ENCODE results near the gene PLEKHA7. TPM values are rescaled to one million over a fixed set of nuclear protein-coding genes. Genes with fewer than 3 reads are reported as not detected.
A peak's percentile ranks its signal among the peaks of the same experiment; 100 is the strongest.
"Not testable (repeated sequence)": the region's sequence is repeated elsewhere in the genome, so short reads cannot be mapped to it uniquely, and the experiment has no call there.

Gene PLEKHA7
- total RNA-seq, 2 experiments from 2014 or later: 1.9 to 2.5 TPM

DNA sequence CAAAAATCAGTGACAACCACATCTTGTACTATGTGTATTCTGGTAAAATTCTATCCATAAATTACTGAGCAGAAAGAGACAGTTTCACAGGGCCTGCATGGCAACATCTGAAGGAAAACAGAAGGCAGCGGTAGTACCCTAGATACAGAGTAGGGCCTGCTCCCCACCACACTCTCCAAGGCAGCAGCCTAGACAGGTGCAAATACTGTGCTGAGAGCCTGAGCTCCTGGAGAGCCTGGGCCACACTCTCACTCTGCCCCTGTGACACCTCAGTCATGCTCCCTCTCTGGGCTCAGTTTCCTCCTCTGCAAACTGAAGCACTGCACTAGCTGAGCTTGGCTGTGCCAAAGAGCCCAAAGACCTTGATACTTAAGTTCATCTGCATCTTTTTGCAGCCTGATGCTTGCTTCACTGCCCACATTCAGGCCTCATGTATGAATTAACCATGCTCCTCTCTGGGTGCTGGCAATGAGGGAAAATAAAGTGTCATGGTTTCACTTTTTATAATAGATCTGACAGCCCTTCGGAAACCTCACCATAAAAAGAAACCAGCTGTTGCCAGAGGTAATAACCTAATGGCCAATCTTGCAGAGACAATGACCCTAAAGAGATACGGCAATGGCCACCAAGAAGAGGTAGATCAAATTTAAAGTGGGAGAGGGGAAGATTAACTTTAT is 104.7 kb downstream of the PLEKHA7 start:
- Mint-ChIP-seq H3K36me3 (ENCODE audit: low read depth) (no peaks in the 10 kb centered on the region), H3K4me3 (no peak overlapping the region), H3K27ac (no peak overlapping the region), H3K27me3 (ENCODE audit: low read depth) (peaks cover 2% of the 10 kb centered on the region), H3K4me1 (ENCODE audit: low read depth) (peaks cover 18% of the 10 kb centered on the region), H3K9me3 (no peaks in the 10 kb centered on the region)
- CTCF ChIA-PET: interaction anchor here (0.9 kb wide), 1 partner anchor 154 kb away, joined by 3 read pairs; no protein-coding TSS in a partner anchor
- intact Hi-C loops (cut with micrococcal nuclease): no loop called here
- DNase-seq: no peak

DNA sequence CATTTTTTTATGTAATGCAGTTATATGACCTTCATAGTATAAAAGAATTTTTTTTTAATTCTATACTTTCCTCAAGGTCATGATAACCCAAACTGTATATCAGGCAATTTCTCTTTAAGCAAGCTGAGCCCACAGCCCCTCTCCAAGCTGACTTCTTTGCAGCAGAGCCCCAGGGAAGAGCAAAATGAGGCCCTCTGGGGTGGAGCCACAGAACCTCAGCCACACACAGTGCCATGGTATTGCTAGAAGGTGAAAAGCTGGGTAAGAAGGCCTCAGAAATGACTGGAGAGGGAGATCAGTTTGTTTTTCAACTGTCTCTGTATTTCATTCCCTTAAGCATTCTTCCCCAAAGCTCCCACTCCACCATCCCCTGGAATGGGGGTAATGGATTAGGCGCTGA is 108.8 kb downstream of the PLEKHA7 start:
- no peaks in the 10 kb centered on the region for H3K36me3 Mint-ChIP-seq (ENCODE audit: low read depth)
- CTCF ChIA-PET: no interaction called here
- no peaks in the 10 kb centered on the region for H3K27me3 Mint-ChIP-seq (ENCODE audit: low read depth)
- H3K9me3 Mint-ChIP-seq: peaks cover 2% of the 10 kb centered on the region
- H3K27ac Mint-ChIP-seq: no peak overlapping the region
- H3K4me3 Mint-ChIP-seq: no peak overlapping the region
- H3K4me1 Mint-ChIP-seq (ENCODE audit: low read depth): peaks cover 37% of the 10 kb centered on the region
- intact Hi-C loops (cut with micrococcal nuclease): no loop called here
- no peak for DNase-seq

DNA sequence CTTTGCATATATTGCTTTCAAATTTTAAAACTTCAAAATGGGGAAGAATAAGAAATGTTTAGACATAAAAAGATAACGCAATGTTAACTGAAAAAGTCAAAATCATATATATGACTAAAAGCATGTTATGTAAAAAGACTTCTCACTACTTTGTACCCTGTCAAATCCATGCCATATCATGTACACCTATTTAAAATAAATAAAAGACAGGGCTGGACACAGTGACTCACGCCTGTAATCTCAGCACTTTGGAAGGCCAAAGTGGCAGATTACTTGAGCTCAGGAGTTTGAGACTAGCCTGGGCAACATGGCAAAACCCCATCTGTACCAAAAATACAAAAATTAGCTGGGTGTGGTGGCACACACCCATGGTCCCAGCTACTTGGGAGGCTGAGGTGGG is 109.5 kb downstream of the PLEKHA7 start:
- H3K27ac Mint-ChIP-seq; H3K36me3 Mint-ChIP-seq (ENCODE audit: low read depth); CTCF ChIA-PET; DNase-seq; H3K27me3 Mint-ChIP-seq (ENCODE audit: low read depth); H3K9me3 Mint-ChIP-seq; H3K4me3 Mint-ChIP-seq: not testable (repeated sequence)
- intact Hi-C loops (cut with micrococcal nuclease): loop anchor here (5.0 kb wide), 3 partner anchors 297 to 448 kb away; partner anchors contain the start of genes NCR3LG1 and NUCB2
- H3K4me1 Mint-ChIP-seq (ENCODE audit: low read depth): peaks cover 37% of the 10 kb centered on the region

DNA sequence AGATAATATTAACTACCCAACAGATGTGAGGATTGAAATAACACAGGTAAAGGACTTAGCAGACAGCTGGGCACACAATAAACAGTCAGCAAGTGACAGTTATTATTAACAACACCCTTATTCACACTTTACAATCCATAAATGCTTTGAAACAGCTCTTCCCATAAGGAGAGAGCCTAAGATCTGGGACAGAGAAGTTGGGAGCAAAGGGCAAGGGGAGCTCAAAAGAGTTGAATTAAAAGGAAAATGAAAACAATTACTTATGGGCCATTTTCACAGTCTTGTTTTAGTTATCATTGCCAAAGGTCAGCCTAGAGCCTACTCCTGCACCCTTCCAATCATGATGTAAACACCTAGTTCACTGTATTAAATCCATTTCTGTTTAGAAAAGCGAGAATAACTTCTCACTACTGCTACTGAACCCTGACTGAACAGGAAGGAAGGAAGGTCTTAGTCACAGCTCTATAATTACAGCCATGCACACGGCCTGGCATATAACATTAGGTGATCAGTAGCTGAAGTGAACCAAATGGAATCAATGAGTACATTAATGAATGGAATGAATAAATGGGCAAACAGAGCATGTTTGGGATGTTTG is 111.3 kb downstream of the PLEKHA7 start:
- Mint-ChIP-seq H3K27ac (peak overlapping the region; percentile 92), H3K9me3 (peaks cover 2% of the 10 kb centered on the region), H3K36me3 (ENCODE audit: low read depth) (no peaks in the 10 kb centered on the region), H3K4me3 (peak overlapping the region; percentile 3), H3K4me1 (ENCODE audit: low read depth) (peaks cover 43% of the 10 kb centered on the region), H3K27me3 (ENCODE audit: low read depth) (no peaks in the 10 kb centered on the region)
- DNase-seq: peak; percentile 30
- CTCF ChIA-PET: interaction anchor here (0.6 to 2.2 kb wide), 4 partner anchors 9 to 179 kb away, joined by 6 to 10 read pairs (median 6); no protein-coding TSS in a partner anchor
- intact Hi-C loops (cut with micrococcal nuclease): loop anchor here (1.0 to 5.0 kb wide), 9 partner anchors 39 to 1110 kb away; partner anchors contain the start of genes C11orf58, NCR3LG1, NUCB2 and RPS13

DNA sequence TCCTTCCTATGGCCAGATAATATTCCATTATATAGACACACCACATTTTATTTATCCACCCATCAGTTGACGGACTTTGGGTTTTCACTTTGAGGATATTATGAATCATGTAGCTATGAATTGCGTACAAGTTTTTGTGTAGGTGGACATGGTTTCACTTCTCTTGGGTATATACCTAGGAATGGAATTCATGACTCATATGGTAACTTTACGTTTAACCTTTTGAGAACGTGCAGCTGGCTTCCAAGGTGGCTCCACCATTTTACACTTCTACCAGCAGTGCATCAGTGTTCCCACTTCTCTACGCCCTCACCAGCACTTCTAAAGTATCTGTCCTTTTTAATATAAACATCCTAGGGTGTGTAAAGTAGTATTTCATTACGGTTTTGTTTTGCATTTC is 112.0 kb downstream of the PLEKHA7 start:
- Mint-ChIP-seq H3K4me3 (no peak overlapping the region), H3K4me1 (ENCODE audit: low read depth) (peaks cover 48% of the 10 kb centered on the region), H3K36me3 (ENCODE audit: low read depth) (no peaks in the 10 kb centered on the region), H3K27ac (peak overlapping the region; percentile 92), H3K27me3 (ENCODE audit: low read depth) (no peaks in the 10 kb centered on the region), H3K9me3 (peaks cover 2% of the 10 kb centered on the region)
- DNase-seq: peak; percentile 67
- intact Hi-C loops (cut with micrococcal nuclease): loop anchor here (1.0 to 5.0 kb wide), 8 partner anchors 38 to 1111 kb away; partner anchors contain the start of genes C11orf58, NCR3LG1, NUCB2 and RPS13
- CTCF ChIA-PET: interaction anchor here (0.6 to 2.2 kb wide), 6 partner anchors 9 to 180 kb away, joined by 3 to 10 read pairs (median 6); no protein-coding TSS in a partner anchor

DNA sequence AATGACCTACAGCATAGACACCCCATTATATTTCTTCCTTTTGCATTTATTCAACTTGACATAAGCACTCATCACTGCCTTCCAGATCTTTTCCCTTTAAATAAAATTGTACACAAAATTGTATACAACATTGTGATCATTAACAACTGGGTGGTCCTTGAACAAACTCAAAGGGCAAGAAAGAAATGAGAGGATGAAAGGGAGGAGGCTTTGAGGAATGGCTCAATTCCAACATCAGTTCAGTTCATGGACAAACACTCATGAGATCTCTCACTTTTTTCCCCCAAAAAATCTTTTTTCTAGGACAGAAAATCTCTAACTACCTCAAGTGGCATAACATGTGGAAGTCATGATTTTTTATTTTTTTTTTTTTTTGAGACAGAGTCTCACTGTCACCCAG is 113.7 kb downstream of the PLEKHA7 start:
- H3K4me3 Mint-ChIP-seq: no peak overlapping the region
- intact Hi-C loops (cut with micrococcal nuclease): loop anchor here (5.0 kb wide), 3 partner anchors 293 to 452 kb away; partner anchors contain the start of genes NCR3LG1 and NUCB2
- H3K9me3 Mint-ChIP-seq: peaks cover 2% of the 10 kb centered on the region
- no peaks in the 10 kb centered on the region for H3K36me3 Mint-ChIP-seq (ENCODE audit: low read depth)
- no peak for DNase-seq
- peaks cover 3% of the 10 kb centered on the region for H3K27me3 Mint-ChIP-seq (ENCODE audit: low read depth)
- H3K4me1 Mint-ChIP-seq (ENCODE audit: low read depth): peaks cover 44% of the 10 kb centered on the region
- CTCF ChIA-PET: interaction anchor here (0.6 to 1.0 kb wide), 3 partner anchors 80 to 454 kb away, joined by 3 read pairs; no protein-coding TSS in a partner anchor
- H3K27ac Mint-ChIP-seq: no peak overlapping the region

DNA sequence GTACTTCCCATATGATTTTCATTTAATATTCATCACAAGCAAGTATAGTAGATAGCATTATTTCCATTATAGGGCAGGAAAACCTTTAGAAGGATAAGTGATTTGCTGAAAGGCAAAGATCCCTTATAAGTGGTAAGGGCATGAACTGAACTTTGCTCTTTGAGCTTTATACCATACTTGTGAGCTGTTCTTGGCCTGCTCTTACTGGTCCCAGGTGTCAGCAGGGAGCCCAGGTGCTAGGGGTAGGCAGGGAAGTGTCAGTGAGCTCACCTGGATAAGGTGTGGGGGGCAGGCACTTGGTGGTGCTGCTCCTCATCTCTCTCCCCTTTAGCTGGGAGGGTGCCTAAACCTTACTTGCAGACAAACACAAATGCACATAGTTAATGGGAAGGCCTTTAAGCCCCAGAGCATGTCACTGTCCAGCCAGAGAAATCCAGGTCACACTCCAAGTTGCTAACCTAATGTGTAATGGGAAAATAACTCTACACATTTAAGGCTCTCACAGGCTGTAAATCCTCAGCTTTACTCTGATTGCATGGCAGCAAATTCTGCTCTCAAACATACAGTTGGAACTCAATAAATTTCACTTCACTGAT is 114.4 kb downstream of the PLEKHA7 start:
- peaks cover 44% of the 10 kb centered on the region for H3K4me1 Mint-ChIP-seq (ENCODE audit: low read depth)
- intact Hi-C loops (cut with micrococcal nuclease): loop anchor here (5.0 kb wide), 3 partner anchors 293 to 452 kb away; partner anchors contain the start of genes NCR3LG1 and NUCB2
- no peak for DNase-seq

DNA sequence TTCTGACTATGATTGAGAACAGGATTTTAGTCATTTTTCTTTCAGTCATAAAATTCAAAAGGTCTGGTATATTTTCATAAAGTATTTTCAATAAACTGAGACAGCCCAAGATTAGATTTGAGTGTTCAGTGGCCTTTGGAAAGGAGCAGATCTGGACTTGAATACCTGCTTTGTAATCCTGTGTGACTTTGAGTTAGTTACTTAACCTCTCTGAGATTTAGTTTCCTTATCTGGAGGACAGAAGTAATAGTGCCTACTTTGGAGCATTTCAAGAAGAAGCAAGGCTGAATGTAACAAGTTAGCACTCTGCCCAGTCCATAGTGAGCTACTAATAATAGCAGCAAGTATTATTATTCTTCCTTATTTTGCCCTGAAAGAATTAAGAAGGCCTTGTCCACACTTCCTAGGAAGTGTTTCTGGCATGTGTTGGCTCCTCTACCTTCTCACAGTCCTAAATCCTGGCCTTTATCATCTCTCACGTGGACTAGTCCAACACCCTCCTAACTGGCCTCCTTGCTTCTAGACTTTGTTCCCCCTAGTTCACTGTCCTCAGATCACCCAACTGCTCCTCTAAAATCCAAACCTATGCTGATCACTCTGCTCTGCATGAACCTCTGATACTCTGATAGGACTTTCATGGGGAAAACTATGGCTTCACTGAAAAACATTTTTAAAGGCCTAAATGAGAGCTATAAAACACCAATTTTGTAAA is 115.8 kb downstream of the PLEKHA7 start:
- H3K27ac Mint-ChIP-seq: no peak overlapping the region
- no peak overlapping the region for H3K4me3 Mint-ChIP-seq
- H3K9me3 Mint-ChIP-seq: peaks cover 2% of the 10 kb centered on the region
- CTCF ChIA-PET: interaction anchor here (1.1 kb wide), 1 partner anchor 36 kb away, joined by 3 read pairs; no protein-coding TSS in a partner anchor
- intact Hi-C loops (cut with micrococcal nuclease): no loop called here
- peaks cover 36% of the 10 kb centered on the region for H3K4me1 Mint-ChIP-seq (ENCODE audit: low read depth)
- H3K27me3 Mint-ChIP-seq (ENCODE audit: low read depth): peaks cover 3% of the 10 kb centered on the region
- no peaks in the 10 kb centered on the region for H3K36me3 Mint-ChIP-seq (ENCODE audit: low read depth)
- DNase-seq: no peak

More for the DNA sequence above, 114.4 kb downstream of the PLEKHA7 start:
- Mint-ChIP-seq H3K9me3 (peaks cover 2% of the 10 kb centered on the region), H3K27me3 (ENCODE audit: low read depth) (peaks cover 3% of the 10 kb centered on the region), H3K27ac (no peak overlapping the region), H3K36me3 (ENCODE audit: low read depth) (no peaks in the 10 kb centered on the region), H3K4me3 (no peak overlapping the region)
- CTCF ChIA-PET: no interaction called here

DNA sequence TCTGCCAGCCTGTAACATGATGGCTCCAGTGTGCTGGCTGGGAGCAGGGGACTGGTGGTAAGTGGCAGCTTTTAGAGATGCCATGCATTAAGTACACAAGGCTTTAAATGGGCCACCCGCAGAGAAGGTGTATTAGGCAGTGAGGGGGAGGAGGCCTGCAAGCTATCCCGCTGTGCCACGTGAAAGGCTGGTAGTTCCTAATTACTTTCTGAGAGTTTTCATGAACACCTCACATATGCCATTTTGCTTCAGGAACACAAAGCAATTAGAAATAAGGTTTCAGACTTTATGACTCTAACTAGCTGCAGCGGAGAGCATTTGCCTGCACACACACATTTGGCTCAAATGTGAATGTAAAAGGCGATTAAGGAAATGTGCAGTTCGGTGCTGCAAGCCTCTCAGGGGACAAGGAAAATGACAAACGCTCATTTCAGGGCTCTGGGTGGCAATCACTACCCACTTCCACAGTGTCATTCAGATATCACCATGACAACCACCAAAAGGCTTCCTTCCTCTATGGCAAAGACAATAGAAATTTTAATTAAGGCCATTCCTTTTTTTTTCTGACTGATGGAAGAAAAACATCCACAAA is 116.6 kb downstream of the PLEKHA7 start:
- CTCF ChIA-PET: interaction anchor here (0.9 kb wide), 1 partner anchor 15 kb away, joined by 3 read pairs; no protein-coding TSS in a partner anchor
- H3K4me3 Mint-ChIP-seq: no peak overlapping the region
- intact Hi-C loops (cut with micrococcal nuclease): no loop called here
- peaks cover 2% of the 10 kb centered on the region for H3K9me3 Mint-ChIP-seq
- peaks cover 3% of the 10 kb centered on the region for H3K27me3 Mint-ChIP-seq (ENCODE audit: low read depth)
- peaks cover 27% of the 10 kb centered on the region for H3K4me1 Mint-ChIP-seq (ENCODE audit: low read depth)
- no peak overlapping the region for H3K27ac Mint-ChIP-seq
- DNase-seq: no peak
- H3K36me3 Mint-ChIP-seq (ENCODE audit: low read depth): no peaks in the 10 kb centered on the region

DNA sequence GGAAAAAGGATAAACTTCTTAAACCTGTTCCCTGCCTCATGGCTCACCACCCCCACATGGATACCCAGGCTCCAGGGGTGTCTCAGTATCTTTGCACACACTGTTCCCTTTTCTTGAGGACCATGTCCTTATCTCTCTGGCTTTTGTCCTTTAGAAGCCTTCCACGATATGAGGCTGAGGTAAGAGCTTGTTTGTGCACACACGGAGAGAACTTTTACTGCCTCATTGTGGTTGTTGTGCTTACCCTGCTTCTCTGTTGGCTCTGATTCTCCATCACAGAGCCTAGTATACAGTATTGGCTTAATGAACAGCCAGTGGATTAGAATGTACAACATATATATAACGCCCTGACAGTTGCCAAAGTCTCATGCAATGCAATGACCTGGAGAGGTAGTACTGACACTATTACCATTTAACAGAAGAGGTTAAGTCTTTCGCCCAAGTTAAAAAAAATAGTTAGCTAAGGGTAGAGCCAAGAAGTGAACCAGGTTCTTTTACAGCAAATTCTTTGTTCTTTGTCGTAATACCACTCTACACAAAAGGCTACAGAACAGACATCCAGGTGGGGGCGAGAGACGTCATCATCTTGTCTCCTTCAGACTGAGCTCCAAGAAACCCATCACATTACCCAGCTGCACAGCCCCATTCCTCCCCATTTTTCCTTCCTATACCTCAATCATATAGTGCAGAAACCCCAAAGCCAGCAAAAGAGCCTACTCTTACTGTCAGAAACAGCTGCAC is 117.3 kb downstream of the PLEKHA7 start:
- CTCF ChIA-PET: interaction anchor here (0.9 kb wide), 1 partner anchor 15 kb away, joined by 3 read pairs; no protein-coding TSS in a partner anchor
- no peak overlapping the region for H3K27ac Mint-ChIP-seq

DNA sequence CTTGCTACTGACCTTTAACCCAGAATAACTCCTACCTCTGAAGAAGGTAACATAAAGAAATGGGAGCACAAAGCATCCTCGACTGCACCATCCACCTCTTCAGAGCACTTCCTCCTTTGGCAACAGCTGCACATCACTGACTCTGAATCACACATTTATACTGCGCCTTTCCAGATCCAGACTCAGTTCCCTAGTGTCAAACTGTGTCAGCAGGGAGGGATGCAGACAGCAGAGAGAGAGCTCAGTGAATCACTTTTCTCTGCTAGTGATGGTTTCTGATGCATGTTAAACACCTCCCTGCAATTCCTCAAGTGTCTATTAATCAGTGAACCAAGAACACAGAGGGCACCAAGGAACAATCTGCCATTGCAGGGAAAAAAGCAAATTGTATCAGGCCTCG is 118.9 kb downstream of the PLEKHA7 start:
- Mint-ChIP-seq H3K27ac (no peak overlapping the region), H3K27me3 (ENCODE audit: low read depth) (peaks cover 3% of the 10 kb centered on the region), H3K9me3 (peaks cover under 1% of the 10 kb centered on the region), H3K4me3 (no peak overlapping the region), H3K4me1 (ENCODE audit: low read depth) (peaks cover 16% of the 10 kb centered on the region), H3K36me3 (ENCODE audit: low read depth) (no peaks in the 10 kb centered on the region)
- CTCF ChIA-PET: no interaction called here
- intact Hi-C loops (cut with micrococcal nuclease): no loop called here
- DNase-seq: no peak

More for the DNA sequence above, 117.3 kb downstream of the PLEKHA7 start:
- DNase-seq: no peak
- peaks cover 3% of the 10 kb centered on the region for H3K27me3 Mint-ChIP-seq (ENCODE audit: low read depth)
- intact Hi-C loops (cut with micrococcal nuclease): no loop called here
- no peak overlapping the region for H3K4me3 Mint-ChIP-seq
- peaks cover 21% of the 10 kb centered on the region for H3K4me1 Mint-ChIP-seq (ENCODE audit: low read depth)
- no peaks in the 10 kb centered on the region for H3K36me3 Mint-ChIP-seq (ENCODE audit: low read depth)
- peaks cover 2% of the 10 kb centered on the region for H3K9me3 Mint-ChIP-seq

Data from activated naive CD4-positive, alpha-beta T cell treated with anti-CD3 and anti-CD28 coated beads for 36 hours (primary cell).